PC-3 (cell line): ENCODE measurements around the gene TMEM181. TPM values are rescaled to one million over a fixed set of nuclear protein-coding genes. Genes with fewer than 3 reads are reported as not detected.

ENCODE experiments used
- ATAC-seq: fragments of 200-7000 bp; cut with Tn5 transposase; 2 replicates; pipeline ENCODE4 v1.9.1; 2020; ENCODE audit warnings: mild to moderate bottlenecking, moderate library complexity
- BruUV-seq: library from RNA; stranded (reverse); fragments of 400-500 nt; replicated peaks from 2 replicates; lab custom pipeline; 2021; lab: Mats Ljungman, UMichigan
- CTCF ChIA-PET: fragments of 300-600 bp; sonication (Branson Sonifier 250); formaldehyde crosslinking; loops from one replicate; lab custom pipeline; 2022; ENCODE audit warnings: antibody characterized with exemption; lab: Charles Lee
- POLR2A ChIA-PET: fragments of 300-600 bp; sonication (Branson Sonifier 250); formaldehyde crosslinking; loops from one replicate; lab custom pipeline; 2022; ENCODE audit warnings: antibody characterized with exemption; ENCODE audit not compliant: unreplicated experiment; lab: Charles Lee
- DNase-seq: peaks from one replicate; pipeline ENCODE4 v3.0.0-alpha.2; 2015
- H2AFZ ChIP-seq: fragments of 300-600 bp; sonication (generic); 2 replicates; pipeline ENCODE4 v1.6.0; 2016; ENCODE audit warnings: antibody characterized with exemption, low read length
- H3F3A ChIP-seq: fragments of 300-600 bp; sonication (generic); one replicate; pipeline ENCODE4 v1.6.0; 2017; ENCODE audit warnings: antibody characterized with exemption, low read length, control low read depth, mild to moderate bottlenecking; ENCODE audit not compliant: unreplicated experiment
- H3K27ac ChIP-seq: fragments of 300-600 bp; sonication (generic); 2 replicates; pipeline ENCODE4 v1.5.1; 2016; ENCODE audit warnings: mild to moderate bottlenecking, low read length
- H3K27me3 ChIP-seq: fragments of 300-600 bp; sonication (generic); 2 replicates; pipeline ENCODE4 v1.6.1; 2016; ENCODE audit warnings: low read length, mixed read lengths
- H3K36me3 ChIP-seq: fragments of 300-600 bp; sonication (generic); 2 replicates; pipeline ENCODE4 v1.6.1; 2016; ENCODE audit warnings: low read depth, mixed run types, low read length, mixed read lengths
- H3K4me1 ChIP-seq: fragments of 300-600 bp; sonication (generic); 2 replicates; pipeline ENCODE4 v1.5.1; 2016; ENCODE audit warnings: low read length; ENCODE audit not compliant: insufficient read depth
- H3K4me2 ChIP-seq: fragments of 300-600 bp; sonication (generic); 2 replicates; pipeline ENCODE4 v1.6.0; 2016; ENCODE audit warnings: low read length
- H3K4me3 ChIP-seq: fragments of 300-600 bp; sonication (generic); 2 replicates; pipeline ENCODE4 v1.5.1; 2016; ENCODE audit warnings: mild to moderate bottlenecking, low read length, mixed read lengths
- H3K79me2 ChIP-seq: fragments of 300-600 bp; sonication (generic); 2 replicates; pipeline ENCODE4 v1.6.1; 2017; ENCODE audit warnings: low read length, mixed read lengths
- H3K9ac ChIP-seq: fragments of 300-600 bp; sonication (generic); 2 replicates; pipeline ENCODE4 v1.6.0; 2016; ENCODE audit warnings: mild to moderate bottlenecking, low read length
- H3K9me2 ChIP-seq: fragments of 300-600 bp; sonication (generic); replicated peaks from 2 replicates; pipeline ENCODE4 v1.6.1; 2016; ENCODE audit warnings: mixed run types, low read length, mixed read lengths
- H3K9me3 ChIP-seq: fragments of 300-600 bp; sonication (generic); 2 replicates; pipeline ENCODE4 v1.6.1; 2016; ENCODE audit warnings: low read length, mixed read lengths
- H4K20me1 ChIP-seq: fragments of 300-600 bp; sonication (generic); 2 replicates; pipeline ENCODE4 v1.6.1; 2016; ENCODE audit warnings: low read length, mixed read lengths
- CTCF ChIP-seq: fragments of 300-600 bp; sonication (generic); conservative IDR thresholded peaks from 2 replicates; pipeline ENCODE4 v1.5.1; 2017; ENCODE audit warnings: antibody characterized with exemption, low read depth, mild to moderate bottlenecking, low read length
- EZH2 ChIP-seq: fragments of 300-600 bp; sonication (generic); IDR thresholded peaks from one replicate; pipeline ENCODE4 v1.6.1; 2017; ENCODE audit warnings: antibody characterized with exemption, mild to moderate bottlenecking, low read length; ENCODE audit not compliant: unreplicated experiment
- EZH2phosphoT487 ChIP-seq: fragments of 300-600 bp; sonication (generic); IDR thresholded peaks from 2 replicates; pipeline ENCODE4 v1.6.1; 2018; ENCODE audit warnings: mild to moderate bottlenecking, antibody characterized with exemption, low read length, borderline replicate concordance
- intact Hi-C: fragments of 100-400 bp; cut with micrococcal nuclease; formaldehyde crosslinking; loops from 2 replicates; pipeline ENCODE4 v1.9.0; 2023
- total RNA-seq: library from RNA; depleted of rRNA; stranded (reverse); fragments of >200 nt; gene quantifications from 2 replicates; pipeline ENCODE4 v1.2.3, GENCODE V29; 2014

TMEM181 gene
- total RNA-seq, 1 experiment from 2014 or later = 13.7 TPM

DNA sequence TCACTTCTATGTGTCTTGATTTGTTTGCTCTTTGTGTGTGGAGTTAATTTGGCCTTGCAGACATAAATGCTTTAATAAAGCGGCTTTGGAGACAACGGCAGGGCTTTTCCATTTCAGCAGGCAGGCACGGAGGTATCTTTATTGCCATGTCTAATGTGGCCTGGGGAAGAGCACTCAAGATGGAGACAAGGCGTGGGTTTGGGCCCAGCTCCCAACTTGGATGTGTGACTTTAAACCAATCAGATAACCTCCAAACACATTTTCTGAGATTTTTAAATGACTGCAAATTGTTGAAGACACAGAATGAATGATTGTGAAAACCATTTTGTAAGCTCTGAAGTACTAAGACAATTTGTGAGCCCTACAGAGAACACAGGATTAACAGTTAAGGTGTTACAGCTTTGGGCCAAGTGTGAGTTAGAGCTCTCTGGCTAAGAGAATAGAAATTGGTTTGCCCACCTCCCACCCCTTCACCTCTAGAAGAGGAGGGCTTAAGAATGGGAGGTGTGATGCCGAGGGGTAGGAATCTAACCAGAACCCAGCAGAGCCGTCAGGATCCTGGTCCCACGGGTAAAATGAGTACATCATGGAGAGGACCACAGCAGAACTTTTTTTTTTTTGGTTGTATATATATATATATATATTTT, 75.7 kb downstream of the TMEM181 start:
- Histone ChIP-seq H3K27ac (no peak overlapping the region), H3K27me3 (no peaks in the 10 kb centered on the region), H3K9me2 (no peaks in the 10 kb centered on the region), H3K9ac (no peak overlapping the region), H3K36me3 (peaks cover 27% of the 10 kb centered on the region), H3F3A (no peaks in the 10 kb centered on the region), H3K9me3 (no peaks in the 10 kb centered on the region), H3K4me2 (no peak overlapping the region), H3K4me3 (no peak overlapping the region), H4K20me1 (0 out of 2 replicates have a peak, but pooled peaks cover 2% of the 10 kb centered on the region), H3K4me1 (peaks cover 10% of the 10 kb centered on the region; the same call in 1 of the 2 replicates), H2AFZ (no peak overlapping the region), H3K79me2 (peaks cover 23% of the 10 kb centered on the region)
- CTCF ChIA-PET = no interaction called here
- POLR2A ChIA-PET = no interaction called here
- intact Hi-C loops = no loop called here
- ATAC-seq (no peak), DNase-seq (no peak)
- no peak for TF ChIP-seq EZH2
- TF ChIP-seq CTCF = no peak
- no peak for TF ChIP-seq EZH2phosphoT487
- BruUV-seq = no TSS peak

- ChIA-PET POLR2A (no interaction called here), CTCF (no interaction called here)
- Histone ChIP-seq H3K9me3 (no peaks in the 10 kb centered on the region), H3K27me3 (no peaks in the 10 kb centered on the region), H3K27ac (no peak overlapping the region), H3K9ac (no peak overlapping the region), H3K4me2 (no peak overlapping the region), H3K36me3 (peaks cover 25% of the 10 kb centered on the region), H3K9me2 (no peaks in the 10 kb centered on the region), H3K4me3 (no peak overlapping the region), H2AFZ (no peak overlapping the region), H3K4me1 (peaks cover 10% of the 10 kb centered on the region), H4K20me1 (0 out of 2 replicates have a peak, but pooled peaks cover 4% of the 10 kb centered on the region), H3K79me2 (peaks cover 35% of the 10 kb centered on the region), H3F3A (no peaks in the 10 kb centered on the region)
- intact Hi-C loops = no loop called here
- ATAC-seq (no peak), DNase-seq (no peak)
- BruUV-seq = TSS peak; percentile 2
- TF ChIP-seq CTCF (no peak), EZH2 (no peak), EZH2phosphoT487 (no peak)
These were observed 76.9 kb downstream of the TMEM181 start for GRCh38 chr6:158636778-158637177.

DNA sequence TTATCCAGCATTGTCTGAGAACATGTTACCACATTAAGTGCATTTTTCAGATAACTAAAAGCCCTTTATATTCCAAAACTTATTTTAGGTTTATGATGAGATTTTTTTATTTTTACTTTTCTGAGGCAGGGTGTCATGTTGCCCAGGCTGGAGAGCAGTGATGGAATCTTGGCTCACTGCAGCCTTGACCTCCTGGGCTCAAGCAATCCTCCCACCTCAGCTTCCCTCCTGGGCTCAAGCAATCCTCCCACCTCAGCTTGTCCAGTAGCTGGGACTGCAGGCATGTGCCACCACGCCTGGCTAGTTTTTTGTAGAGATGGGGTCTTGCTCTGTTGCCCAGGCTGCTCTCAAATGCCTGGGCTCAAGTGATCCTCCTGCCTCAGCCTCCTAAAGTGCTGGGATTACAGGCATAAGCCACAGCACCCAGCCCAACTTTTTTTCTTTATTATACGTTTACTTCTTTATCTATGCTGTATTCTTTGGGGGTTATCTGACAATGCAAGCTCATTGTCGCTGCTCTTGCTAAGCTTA, 78.5 kb downstream of the TMEM181 start:
- Histone ChIP-seq H4K20me1 (peaks cover 4% of the 10 kb centered on the region; the same call in 1 of the 2 replicates), H3F3A (no peaks in the 10 kb centered on the region)
- CTCF ChIA-PET = no interaction called here

More for the DNA sequence above, 78.5 kb downstream of the TMEM181 start:
- Histone ChIP-seq H3K4me3 (no peak overlapping the region), H3K9me2 (no peaks in the 10 kb centered on the region), H3K27ac (no peak overlapping the region), H3K9ac (no peak overlapping the region), H3K36me3 (peaks cover 20% of the 10 kb centered on the region), H2AFZ (no peak overlapping the region), H3K79me2 (peaks cover 48% of the 10 kb centered on the region), H3K4me1 (peaks cover 18% of the 10 kb centered on the region), H3K4me2 (no peak overlapping the region), H3K9me3 (no peaks in the 10 kb centered on the region), H3K27me3 (no peaks in the 10 kb centered on the region)
- intact Hi-C loops = no loop called here
- POLR2A ChIA-PET = no interaction called here
- no peak for DNase-seq
- BruUV-seq = no TSS peak
- TF ChIP-seq CTCF (no peak), EZH2phosphoT487 (no peak), EZH2 (no peak)
- no peak for ATAC-seq
